GM12878 (cell line): ENCODE data around the gene LAMP1. TPM values are rescaled to one million over a fixed set of nuclear protein-coding genes. Genes with fewer than 3 reads are reported as not detected.

Experiments
- ATF2 ChIP-seq: IDR thresholded peaks from 2 replicates; pipeline ENCODE4 v1.6.1; 2012; ENCODE audit warnings: low read length, inconsistent platforms
- BCLAF1 ChIP-seq: fragments of 450-650 bp; IDR thresholded peaks from 2 replicates; pipeline ENCODE4 v1.6.1; 2017; ENCODE audit warnings: antibody characterized with exemption, mild to moderate bottlenecking, moderate library complexity
- BRCA1 ChIP-seq: IDR thresholded peaks from 2 replicates; pipeline ENCODE4 v1.6.1; 2011; ENCODE audit warnings: low read depth, low read length, improper control_type of control experiment
- CHD4 ChIP-seq: fragments of 200-600 bp; sonication (generic); IDR thresholded peaks from 2 replicates; pipeline ENCODE4 v1.6.1; 2016; ENCODE audit warnings: mild to moderate bottlenecking
- CREB1 ChIP-seq: IDR thresholded peaks from 2 replicates; pipeline ENCODE4 v1.6.1; 2012; ENCODE audit warnings: low read depth, mild to moderate bottlenecking, inconsistent platforms
- HDAC2 ChIP-seq: fragments of 200-600 bp; sonication (generic); IDR thresholded peaks from 2 replicates; pipeline ENCODE4 v1.6.1; 2017
- IKZF1 ChIP-seq: fragments of 450-650 bp; conservative IDR thresholded peaks from 2 replicates; pipeline ENCODE4 v1.6.1; 2017; ENCODE audit warnings: antibody characterized with exemption, mild to moderate bottlenecking
- IKZF2 ChIP-seq, 2 experiments: fragments of 450-650 bp; IDR thresholded peaks; 2 replicates each; pipeline ENCODE4 v1.6.1; 2017; ENCODE audit warnings: mild to moderate bottlenecking in 2 of 2, moderate library complexity in 2 of 2
- JUND ChIP-seq: IDR thresholded peaks from 2 replicates; pipeline ENCODE4 v1.6.1; 2012; ENCODE audit warnings: low read depth, mild to moderate bottlenecking, low read length, improper control_type of control experiment, moderate library complexity
- MTA2 ChIP-seq: fragments of 450-650 bp; IDR thresholded peaks from 2 replicates; pipeline ENCODE4 v1.6.1; 2016; ENCODE audit warnings: low read depth, mild to moderate bottlenecking, moderate library complexity
- NFXL1 ChIP-seq: fragments of 450-650 bp; IDR thresholded peaks from 2 replicates; pipeline ENCODE4 v1.6.1; 2017; ENCODE audit warnings: antibody characterized with exemption, mild to moderate bottlenecking, borderline replicate concordance
- RAD51 ChIP-seq: fragments of 450-650 bp; IDR thresholded peaks from 2 replicates; pipeline ENCODE4 v1.6.1; 2016; ENCODE audit warnings: moderate library complexity, mild to moderate bottlenecking, inconsistent platforms
- SMAD5 ChIP-seq: IDR thresholded peaks from 2 replicates; pipeline ENCODE4 v1.6.1; 2016; ENCODE audit warnings: antibody characterized with exemption, low read depth
- SUPT20H ChIP-seq: IDR thresholded peaks from 2 replicates; pipeline ENCODE4 v1.6.1; 2011; ENCODE audit warnings: low read depth, mild to moderate bottlenecking, low read length, moderate library complexity, borderline replicate concordance; ENCODE audit not compliant: control insufficient read depth
- TARDBP ChIP-seq: IDR thresholded peaks from 2 replicates; pipeline ENCODE4 v1.6.1; 2016; ENCODE audit warnings: borderline replicate concordance
- ZNF207 ChIP-seq: fragments of 450-650 bp; IDR thresholded peaks from 2 replicates; pipeline ENCODE4 v1.6.1; 2014; ENCODE audit warnings: antibody characterized with exemption, mild to moderate bottlenecking, borderline replicate concordance
- polyA plus RNA-seq, 11 experiments: library from polyadenylated mRNA; depleted of rRNA in 4 of 11; unstranded in 6 of 11; stranded (reverse) in 5 of 11; fragments of >200 nt; fragmentation: Nextera tagmentation in 4 of 11; fragmentation: Illumina TruSeq in 1 of 11; extraction: Ambion mirVana in 4 of 11; extraction: Trizol in 1 of 11; gene quantifications; 1 replicate in 1 of 11; 2 replicates in 10 of 11; pipeline versions ENCODE4 v1.2.1 to v1.2.3, GENCODE V29; 2011 to 2016; ENCODE audit warnings: inconsistent platforms in 2 of 11, missing spikeins in 2 of 11, low read depth in 1 of 11
- total RNA-seq, 4 experiments: library from RNA; depleted of rRNA in 3 of 4; stranded (reverse); fragments of >200 nt in 3 of 4; fragmentation: Illumina TruSeq in 1 of 4; extraction: Trizol in 1 of 4; gene quantifications; 2 replicates each; pipeline versions ENCODE4 v1.2.1 to v1.2.3, GENCODE V29; 2013 to 2021
- TF ChIP-seq, protein P1 (sequence below): IDR thresholded peaks from 2 replicates; pipeline ENCODE4 v1.6.1; 2012; ENCODE audit warnings: mild to moderate bottlenecking, low read depth, low read length
- TF ChIP-seq, protein P2 (sequence below): fragments of 450-650 bp; IDR thresholded peaks from 2 replicates; pipeline ENCODE4 v1.6.1; 2017; ENCODE audit warnings: borderline replicate concordance
- TF ChIP-seq, protein P3 (sequence below): IDR thresholded peaks from 2 replicates; pipeline ENCODE4 v1.6.1; 2012; ENCODE audit warnings: low read depth, low read length, improper control_type of control experiment
- TF ChIP-seq, protein P4 (sequence below): IDR thresholded peaks from 2 replicates; pipeline ENCODE4 v1.6.1; 2011; ENCODE audit warnings: low read depth, low read length, improper control_type of control experiment, borderline replicate concordance

LAMP1 gene
- total and polyA plus RNA-seq, 10 of the 15 experiments (the other 5 are each of a cell fraction or from before 2014, with no cell fraction given) = 2.5 to 83.0 (median 32.7) TPM

DNA sequence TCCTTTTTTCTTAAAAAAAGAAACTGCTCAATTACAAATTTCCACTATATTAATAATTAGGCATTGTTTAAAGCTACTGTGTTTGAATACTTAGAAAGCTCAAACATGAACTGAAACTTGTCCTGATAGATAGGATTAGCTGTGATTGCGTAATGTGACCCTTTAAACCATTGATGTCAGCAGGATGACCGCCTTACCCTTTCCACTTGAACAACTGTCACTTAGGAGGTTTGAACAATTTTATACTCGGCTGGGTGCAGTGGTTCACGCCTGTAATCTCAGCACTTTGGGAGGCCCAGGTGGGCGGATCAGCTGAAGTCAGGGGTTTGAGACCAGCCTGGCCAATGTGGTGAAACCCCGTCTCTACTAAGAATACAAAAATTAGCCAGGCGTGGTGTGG is 2.9 kb downstream of the LAMP1 start (continued):
- TF ChIP-seq, protein P1, sequence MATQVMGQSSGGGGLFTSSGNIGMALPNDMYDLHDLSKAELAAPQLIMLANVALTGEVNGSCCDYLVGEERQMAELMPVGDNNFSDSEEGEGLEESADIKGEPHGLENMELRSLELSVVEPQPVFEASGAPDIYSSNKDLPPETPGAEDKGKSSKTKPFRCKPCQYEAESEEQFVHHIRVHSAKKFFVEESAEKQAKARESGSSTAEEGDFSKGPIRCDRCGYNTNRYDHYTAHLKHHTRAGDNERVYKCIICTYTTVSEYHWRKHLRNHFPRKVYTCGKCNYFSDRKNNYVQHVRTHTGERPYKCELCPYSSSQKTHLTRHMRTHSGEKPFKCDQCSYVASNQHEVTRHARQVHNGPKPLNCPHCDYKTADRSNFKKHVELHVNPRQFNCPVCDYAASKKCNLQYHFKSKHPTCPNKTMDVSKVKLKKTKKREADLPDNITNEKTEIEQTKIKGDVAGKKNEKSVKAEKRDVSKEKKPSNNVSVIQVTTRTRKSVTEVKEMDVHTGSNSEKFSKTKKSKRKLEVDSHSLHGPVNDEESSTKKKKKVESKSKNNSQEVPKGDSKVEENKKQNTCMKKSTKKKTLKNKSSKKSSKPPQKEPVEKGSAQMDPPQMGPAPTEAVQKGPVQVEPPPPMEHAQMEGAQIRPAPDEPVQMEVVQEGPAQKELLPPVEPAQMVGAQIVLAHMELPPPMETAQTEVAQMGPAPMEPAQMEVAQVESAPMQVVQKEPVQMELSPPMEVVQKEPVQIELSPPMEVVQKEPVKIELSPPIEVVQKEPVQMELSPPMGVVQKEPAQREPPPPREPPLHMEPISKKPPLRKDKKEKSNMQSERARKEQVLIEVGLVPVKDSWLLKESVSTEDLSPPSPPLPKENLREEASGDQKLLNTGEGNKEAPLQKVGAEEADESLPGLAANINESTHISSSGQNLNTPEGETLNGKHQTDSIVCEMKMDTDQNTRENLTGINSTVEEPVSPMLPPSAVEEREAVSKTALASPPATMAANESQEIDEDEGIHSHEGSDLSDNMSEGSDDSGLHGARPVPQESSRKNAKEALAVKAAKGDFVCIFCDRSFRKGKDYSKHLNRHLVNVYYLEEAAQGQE = no peak
- 0 out of 4 replicates have a peak, but pooled peaks have one; percentile 12 to 20 for TF ChIP-seq IKZF2 (IDR thresholded peaks at IDR 0.05)
- TF ChIP-seq, protein P2, sequence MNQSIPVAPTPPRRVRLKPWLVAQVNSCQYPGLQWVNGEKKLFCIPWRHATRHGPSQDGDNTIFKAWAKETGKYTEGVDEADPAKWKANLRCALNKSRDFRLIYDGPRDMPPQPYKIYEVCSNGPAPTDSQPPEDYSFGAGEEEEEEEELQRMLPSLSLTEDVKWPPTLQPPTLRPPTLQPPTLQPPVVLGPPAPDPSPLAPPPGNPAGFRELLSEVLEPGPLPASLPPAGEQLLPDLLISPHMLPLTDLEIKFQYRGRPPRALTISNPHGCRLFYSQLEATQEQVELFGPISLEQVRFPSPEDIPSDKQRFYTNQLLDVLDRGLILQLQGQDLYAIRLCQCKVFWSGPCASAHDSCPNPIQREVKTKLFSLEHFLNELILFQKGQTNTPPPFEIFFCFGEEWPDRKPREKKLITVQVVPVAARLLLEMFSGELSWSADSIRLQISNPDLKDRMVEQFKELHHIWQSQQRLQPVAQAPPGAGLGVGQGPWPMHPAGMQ = no peak
- TF ChIP-seq CHD4 = no peak
- no peak for TF ChIP-seq TARDBP
- no peak for TF ChIP-seq SUPT20H
- TF ChIP-seq RAD51 = no peak
- TF ChIP-seq SMAD5 = no peak
- TF ChIP-seq MTA2 = peak; percentile 37; the same call in 1 of the 2 replicates
- no peak for TF ChIP-seq HDAC2
- TF ChIP-seq ATF2 = peak; percentile 81
- no peak for TF ChIP-seq JUND
- TF ChIP-seq, protein P3, sequence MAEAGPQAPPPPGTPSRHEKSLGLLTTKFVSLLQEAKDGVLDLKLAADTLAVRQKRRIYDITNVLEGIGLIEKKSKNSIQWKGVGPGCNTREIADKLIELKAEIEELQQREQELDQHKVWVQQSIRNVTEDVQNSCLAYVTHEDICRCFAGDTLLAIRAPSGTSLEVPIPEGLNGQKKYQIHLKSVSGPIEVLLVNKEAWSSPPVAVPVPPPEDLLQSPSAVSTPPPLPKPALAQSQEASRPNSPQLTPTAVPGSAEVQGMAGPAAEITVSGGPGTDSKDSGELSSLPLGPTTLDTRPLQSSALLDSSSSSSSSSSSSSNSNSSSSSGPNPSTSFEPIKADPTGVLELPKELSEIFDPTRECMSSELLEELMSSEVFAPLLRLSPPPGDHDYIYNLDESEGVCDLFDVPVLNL = no peak
- TF ChIP-seq IKZF1 = peak; percentile 49; the same call in 1 of the 2 replicates
- no peak for TF ChIP-seq NFXL1
- TF ChIP-seq, protein P4, sequence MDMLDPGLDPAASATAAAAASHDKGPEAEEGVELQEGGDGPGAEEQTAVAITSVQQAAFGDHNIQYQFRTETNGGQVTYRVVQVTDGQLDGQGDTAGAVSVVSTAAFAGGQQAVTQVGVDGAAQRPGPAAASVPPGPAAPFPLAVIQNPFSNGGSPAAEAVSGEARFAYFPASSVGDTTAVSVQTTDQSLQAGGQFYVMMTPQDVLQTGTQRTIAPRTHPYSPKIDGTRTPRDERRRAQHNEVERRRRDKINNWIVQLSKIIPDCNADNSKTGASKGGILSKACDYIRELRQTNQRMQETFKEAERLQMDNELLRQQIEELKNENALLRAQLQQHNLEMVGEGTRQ = no peak
- TF ChIP-seq BCLAF1 = no peak
- TF ChIP-seq BRCA1 = no peak
- TF ChIP-seq ZNF207 = no peak
- TF ChIP-seq CREB1 = peak; percentile 81
